A549 (cell line): ENCODE results near the gene MORN1. TPM values are rescaled to one million over a fixed set of nuclear protein-coding genes. Genes with fewer than 3 reads are reported as not detected.

Source experiments
- ATAC-seq, 2 experiments: fragments of 200-7000 bp in 1 of 2; fragments of >200 bp in 1 of 2; cut with Nextera tagmentation in 1 of 2; cut with Tn5 transposase in 1 of 2; 3 replicates each; pipeline versions ENCODE4 v1.8.0 to v1.9.1; 2018 to 2020; ENCODE audit warnings: mild to moderate bottlenecking in 1 of 2, moderate library complexity in 1 of 2
- CTCF ChIA-PET: fragments of 300-600 bp; sonication (Branson Sonifier 250); formaldehyde crosslinking; extraction: SDS; loops from one replicate; lab custom pipeline; 2021; ENCODE audit warnings: antibody characterized with exemption, inconsistent platforms; lab: Yijun Ruan, JAX
- POLR2A ChIA-PET: fragments of 350-600 bp; formaldehyde crosslinking; extraction: SDS; loops from one replicate; lab custom pipeline; 2021; ENCODE audit warnings: antibody characterized with exemption, inconsistent platforms; lab: Yijun Ruan, JAX
- DNase-seq, 2 experiments: peaks; one replicate each; pipeline versions ENCODE4 v3.0.0 to v3.0.0-alpha.2; 2011 to 2016; ENCODE audit warnings: low read depth in 1 of 2, low spot score in 1 of 2
- FAIRE-seq: peaks from 2 replicates; lab custom pipeline; 2011; peaks lifted over from hg19 to GRCh38; lab: Jason Lieb, UNC
- H3K27ac ChIP-seq, 2 experiments: fragments of >200 bp; sonication (Bioruptor Twin); formaldehyde crosslinking; 3 replicates each; pipeline ENCODE4 v1.5.1; 2016 to 2017
- H3K4me1 ChIP-seq: fragments of >200 bp; sonication (Bioruptor Twin); formaldehyde crosslinking; 3 replicates; pipeline ENCODE4 v1.6.1; 2016
- H3K4me2 ChIP-seq: fragments of >200 bp; sonication (Bioruptor Twin); formaldehyde crosslinking; 3 replicates; pipeline ENCODE4 v1.6.1; 2016
- H3K4me3 ChIP-seq: fragments of >200 bp; sonication (Bioruptor Twin); formaldehyde crosslinking; 3 replicates; pipeline ENCODE4 v1.5.1; 2016
- H3K9me3 ChIP-seq: fragments of >200 bp; sonication (Bioruptor Twin); formaldehyde crosslinking; 3 replicates; pipeline ENCODE4 v1.6.1; 2016
- CBX8 ChIP-seq: fragments of 200-600 bp; sonication (generic); IDR thresholded peaks from 2 replicates; pipeline ENCODE4 v1.6.1; 2016
- FOSB ChIP-seq: fragments of 250-450 bp; sonication (Bioruptor Pico); IDR thresholded peaks from 2 replicates; pipeline ENCODE4 v1.5.0; 2020; ENCODE audit warnings: mild to moderate bottlenecking, moderate library complexity
- FOXS1 ChIP-seq: fragments of 250-450 bp; sonication (Bioruptor Pico); IDR thresholded peaks from 2 replicates; pipeline ENCODE4 v1.5.0; 2020; ENCODE audit warnings: mild to moderate bottlenecking, moderate library complexity
- GATA3 ChIP-seq: IDR thresholded peaks from 2 replicates; pipeline ENCODE4 v1.6.1; 2012; ENCODE audit warnings: borderline replicate concordance
- HDAC2 ChIP-seq: fragments of 200-600 bp; sonication (generic); IDR thresholded peaks from 2 replicates; pipeline ENCODE4 v1.6.1; 2016
- HEYL ChIP-seq: fragments of 250-450 bp; sonication (Bioruptor Pico); IDR thresholded peaks from 2 replicates; pipeline ENCODE4 v1.8.0; 2021; ENCODE audit warnings: mild to moderate bottlenecking, moderate library complexity
- HOXA7 ChIP-seq: fragments of 250-450 bp; sonication (Bioruptor Pico); IDR thresholded peaks from 2 replicates; pipeline ENCODE4 v1.5.0; 2020; ENCODE audit warnings: mild to moderate bottlenecking, moderate library complexity
- HOXB13 ChIP-seq: fragments of 250-450 bp; sonication (Bioruptor Pico); IDR thresholded peaks from 2 replicates; pipeline ENCODE4 v1.5.0; 2020; ENCODE audit warnings: low read depth, mild to moderate bottlenecking, moderate library complexity
- JUNB ChIP-seq: fragments of >200 bp; sonication (Bioruptor Twin); formaldehyde crosslinking; IDR thresholded peaks from 2 replicates; pipeline ENCODE4 v1.6.1; 2016
- MAZ ChIP-seq: fragments of 150-350 bp; IDR thresholded peaks from 2 replicates; pipeline ENCODE4 v1.6.1; 2014; ENCODE audit warnings: antibody characterized with exemption, low read depth, low read length, borderline replicate concordance
- POLR2A ChIP-seq: IDR thresholded peaks from 2 replicates; pipeline ENCODE4 v1.6.1; 2012; ENCODE audit warnings: mild to moderate bottlenecking, low read length
- RAD21 ChIP-seq, 2 experiments: fragments of >200 bp in 1 of 2; sonication (Bioruptor Twin) in 1 of 2; formaldehyde crosslinking in 1 of 2; IDR thresholded peaks in 1 of 2; conservative IDR thresholded peaks in 1 of 2; 2 replicates in 1 of 2; 3 replicates in 1 of 2; pipeline ENCODE4 v1.6.1; 2012 to 2018; ENCODE audit warnings: inconsistent platforms in 1 of 2
- REST ChIP-seq: fragments of 200-600 bp; sonication (generic); IDR thresholded peaks from 2 replicates; pipeline ENCODE4 v1.6.1; 2016; ENCODE audit warnings: antibody characterized with exemption, mild to moderate bottlenecking, moderate library complexity
- RFX5 ChIP-seq: fragments of 450-650 bp; IDR thresholded peaks from 2 replicates; pipeline ENCODE4 v1.7.1; 2014; ENCODE audit warnings: antibody characterized with exemption, mild to moderate bottlenecking, moderate library complexity
- SMC3 ChIP-seq: fragments of >200 bp; sonication (Bioruptor Twin); formaldehyde crosslinking; IDR thresholded peaks from 3 replicates; pipeline ENCODE4 v1.6.1; 2018; ENCODE audit warnings: inconsistent platforms
- WGBS: methylation state at CpG from one replicate; pipeline ENCODE4 v1.1.6; 2017; ENCODE audit errors: missing lambda C conversion rate; 5-methylcytosine and 5-hydroxymethylcytosine counted together
- polyA plus RNA-seq, 4 experiments: library from polyadenylated mRNA; depleted of rRNA in 3 of 4; stranded (reverse); fragments of >200 nt; fragmentation: RNase III in 1 of 4; extraction: RNeasy Plus Mini Kit Qiagen cat#74134 plus additional on column Dnase treatment in 1 of 4; gene quantifications; 2 replicates in 3 of 4; 3 replicates in 1 of 4; pipeline ENCODE4 v1.2.3, GENCODE V29; 2011 to 2017
- TF ChIP-seq, protein P1 (sequence below): fragments of >200 bp; sonication (Bioruptor Twin); formaldehyde crosslinking; IDR thresholded peaks from 3 replicates; pipeline ENCODE4 v1.5.1; 2016
- TF ChIP-seq, protein P2 (sequence below): fragments of 450-650 bp; IDR thresholded peaks from 2 replicates; pipeline ENCODE4 v1.6.1; 2014; ENCODE audit warnings: antibody characterized with exemption
- TF ChIP-seq, protein P3 (sequence below): IDR thresholded peaks from 2 replicates; pipeline ENCODE4 v1.6.1; 2012; ENCODE audit warnings: low read depth, borderline replicate concordance

Gene MORN1
- polyA plus RNA-seq, 2 of the 4 experiments (the other 2 are of a cell fraction), result 6.9 to 8.9 TPM

- TF ChIP-seq REST (no peak), HOXA7 (no peak), HEYL (CRISPR knock-in tag) (no peak), HOXB13 (CRISPR knock-in tag) (no peak)
Observed at GRCh38 chr1:2273401-2274090, 117.8 kb downstream of the MORN1 start (continued).

DNA sequence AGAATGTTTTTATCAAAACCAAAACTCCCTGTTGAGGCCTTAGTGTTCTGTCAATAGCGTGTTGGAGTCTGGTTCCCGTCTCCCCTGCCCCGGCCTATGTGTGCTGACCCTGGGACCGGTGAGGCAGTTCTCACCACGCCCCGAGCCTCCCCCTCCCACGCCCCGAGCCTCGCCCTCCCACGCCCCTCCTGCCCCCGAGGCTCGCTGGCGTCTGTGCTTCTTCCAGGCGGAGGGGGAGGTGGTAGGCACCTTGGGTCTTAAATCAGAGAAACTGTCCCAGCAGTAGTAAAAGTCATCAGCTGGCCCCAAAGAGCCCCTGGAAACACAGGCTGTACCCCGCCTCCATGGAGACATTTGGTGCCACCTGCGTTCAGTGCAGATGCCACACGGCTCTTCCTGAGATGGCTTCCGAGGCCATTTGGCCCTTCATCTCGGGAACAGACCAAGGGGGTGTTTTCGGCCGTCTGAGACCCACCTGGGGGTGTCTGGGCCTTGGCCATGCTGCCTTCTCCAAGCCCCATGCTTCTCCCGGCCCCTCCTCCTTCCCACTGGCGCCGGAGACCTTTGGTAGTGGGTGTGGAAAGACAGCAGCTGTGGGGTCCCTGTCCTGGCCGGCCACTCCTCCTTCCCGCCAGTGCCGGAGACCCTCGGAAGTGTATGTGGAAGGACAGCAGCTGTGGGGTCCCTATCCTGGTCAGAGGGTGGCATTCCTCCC lies 118.5 kb downstream of the MORN1 start:
- H3K4me3 ChIP-seq, result no peak overlapping the region
- CTCF ChIA-PET, result interaction anchor here (1.5 kb wide), 1 partner anchor 78 kb away, joined by 5 read pairs; the partner anchor contains the start of gene FAAP20
- TF ChIP-seq JUNB (no peak), HEYL (CRISPR knock-in tag) (no peak), RFX5 (no peak), REST (no peak), RAD21 (conservative IDR thresholded peaks at IDR 0.05 in 1 of 2, IDR thresholded peaks at IDR 0.05 in 1 of 2) (no peak), HDAC2 (no peak), MAZ (no peak), FOXS1 (no peak), SMC3 (no peak), CBX8 (no peak), GATA3 (no peak), FOSB (no peak), POLR2A (no peak)
- TF ChIP-seq, protein P1, sequence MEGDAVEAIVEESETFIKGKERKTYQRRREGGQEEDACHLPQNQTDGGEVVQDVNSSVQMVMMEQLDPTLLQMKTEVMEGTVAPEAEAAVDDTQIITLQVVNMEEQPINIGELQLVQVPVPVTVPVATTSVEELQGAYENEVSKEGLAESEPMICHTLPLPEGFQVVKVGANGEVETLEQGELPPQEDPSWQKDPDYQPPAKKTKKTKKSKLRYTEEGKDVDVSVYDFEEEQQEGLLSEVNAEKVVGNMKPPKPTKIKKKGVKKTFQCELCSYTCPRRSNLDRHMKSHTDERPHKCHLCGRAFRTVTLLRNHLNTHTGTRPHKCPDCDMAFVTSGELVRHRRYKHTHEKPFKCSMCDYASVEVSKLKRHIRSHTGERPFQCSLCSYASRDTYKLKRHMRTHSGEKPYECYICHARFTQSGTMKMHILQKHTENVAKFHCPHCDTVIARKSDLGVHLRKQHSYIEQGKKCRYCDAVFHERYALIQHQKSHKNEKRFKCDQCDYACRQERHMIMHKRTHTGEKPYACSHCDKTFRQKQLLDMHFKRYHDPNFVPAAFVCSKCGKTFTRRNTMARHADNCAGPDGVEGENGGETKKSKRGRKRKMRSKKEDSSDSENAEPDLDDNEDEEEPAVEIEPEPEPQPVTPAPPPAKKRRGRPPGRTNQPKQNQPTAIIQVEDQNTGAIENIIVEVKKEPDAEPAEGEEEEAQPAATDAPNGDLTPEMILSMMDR, result no peak
- TF ChIP-seq, protein P2, sequence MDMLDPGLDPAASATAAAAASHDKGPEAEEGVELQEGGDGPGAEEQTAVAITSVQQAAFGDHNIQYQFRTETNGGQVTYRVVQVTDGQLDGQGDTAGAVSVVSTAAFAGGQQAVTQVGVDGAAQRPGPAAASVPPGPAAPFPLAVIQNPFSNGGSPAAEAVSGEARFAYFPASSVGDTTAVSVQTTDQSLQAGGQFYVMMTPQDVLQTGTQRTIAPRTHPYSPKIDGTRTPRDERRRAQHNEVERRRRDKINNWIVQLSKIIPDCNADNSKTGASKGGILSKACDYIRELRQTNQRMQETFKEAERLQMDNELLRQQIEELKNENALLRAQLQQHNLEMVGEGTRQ, result no peak
- TF ChIP-seq, protein P3, sequence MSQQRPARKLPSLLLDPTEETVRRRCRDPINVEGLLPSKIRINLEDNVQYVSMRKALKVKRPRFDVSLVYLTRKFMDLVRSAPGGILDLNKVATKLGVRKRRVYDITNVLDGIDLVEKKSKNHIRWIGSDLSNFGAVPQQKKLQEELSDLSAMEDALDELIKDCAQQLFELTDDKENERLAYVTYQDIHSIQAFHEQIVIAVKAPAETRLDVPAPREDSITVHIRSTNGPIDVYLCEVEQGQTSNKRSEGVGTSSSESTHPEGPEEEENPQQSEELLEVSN, result no peak
- TF ChIP-seq, all 56 proteins: peak for 0

More for the DNA sequence above, 118.5 kb downstream of the MORN1 start:
- FAIRE-seq (no peak), ATAC-seq (no peak), DNase-seq (no peak)
- Histone ChIP-seq H3K4me2 (0 out of 3 replicates have a peak overlapping the region, but pooled peaks have one; percentile 9), H3K9me3 (no peaks in the 10 kb centered on the region), H3K27ac (no peak overlapping the region), H3K4me1 (peaks cover 25% of the 10 kb centered on the region)
- POLR2A ChIA-PET, result no interaction called here
- WGBS, result 77% methylated on average over 20 of the region's 28 CpGs
